Neural cell (in vitro differentiated cells): ENCODE data around the gene PLCB1.

ENCODE experiments used
- EZH2 ChIP-seq: fragments of 200-600, 300-800 bp; shearing (Covaris generic), sonication (generic); IDR thresholded peaks from 2 replicates; pipeline ENCODE4 v1.6.1; 2014; ENCODE audit warnings: antibody characterized with exemption, low read length, borderline replicate concordance, mild to moderate bottlenecking; ENCODE audit not compliant: insufficient read depth, poor library complexity, severe bottlenecking
- MXI1 ChIP-seq: fragments of 450-650 bp; conservative IDR thresholded peaks from 2 replicates; pipeline ENCODE4 v1.6.1; 2014; ENCODE audit warnings: antibody characterized with exemption, mild to moderate bottlenecking; ENCODE audit not compliant: poor library complexity, severe bottlenecking
- POLR2AphosphoS5 ChIP-seq: IDR thresholded peaks from 2 replicates; pipeline ENCODE4 v1.6.1; 2012
- TAF1 ChIP-seq: IDR thresholded peaks from 2 replicates; pipeline ENCODE4 v1.6.1; 2012; ENCODE audit warnings: low read depth
- TF ChIP-seq, protein P1 (sequence below): fragments of 450-650 bp; IDR thresholded peaks from 2 replicates; pipeline ENCODE4 v1.5.1; 2014; ENCODE audit warnings: antibody characterized with exemption, mild to moderate bottlenecking, moderate library complexity; ENCODE audit not compliant: poor library complexity, severe bottlenecking
- TF ChIP-seq, protein P2 (sequence below): IDR thresholded peaks from 2 replicates; pipeline ENCODE4 v1.6.1; 2012; ENCODE audit warnings: borderline replicate concordance

DNA sequence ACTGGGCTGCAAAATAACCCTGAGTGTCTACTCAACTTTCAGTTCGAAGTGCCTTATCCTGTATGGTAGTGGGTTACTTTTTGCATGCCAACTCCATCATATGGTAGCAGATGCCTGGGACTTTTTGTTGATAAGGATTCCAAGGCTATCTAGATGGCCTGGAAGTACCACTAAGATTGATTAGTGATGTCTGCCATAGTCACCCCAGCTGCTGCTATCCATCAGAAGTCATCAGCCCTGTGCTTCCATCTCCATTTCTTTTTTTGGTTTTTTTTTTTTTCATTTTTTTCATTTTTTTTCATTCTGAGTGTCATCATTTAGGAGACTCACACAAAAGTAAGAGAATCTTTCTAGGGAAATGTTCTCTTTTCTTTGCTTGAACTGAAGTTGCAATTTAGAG is 719.4 kb downstream of the PLCB1 start:
- TF ChIP-seq, protein P1, sequence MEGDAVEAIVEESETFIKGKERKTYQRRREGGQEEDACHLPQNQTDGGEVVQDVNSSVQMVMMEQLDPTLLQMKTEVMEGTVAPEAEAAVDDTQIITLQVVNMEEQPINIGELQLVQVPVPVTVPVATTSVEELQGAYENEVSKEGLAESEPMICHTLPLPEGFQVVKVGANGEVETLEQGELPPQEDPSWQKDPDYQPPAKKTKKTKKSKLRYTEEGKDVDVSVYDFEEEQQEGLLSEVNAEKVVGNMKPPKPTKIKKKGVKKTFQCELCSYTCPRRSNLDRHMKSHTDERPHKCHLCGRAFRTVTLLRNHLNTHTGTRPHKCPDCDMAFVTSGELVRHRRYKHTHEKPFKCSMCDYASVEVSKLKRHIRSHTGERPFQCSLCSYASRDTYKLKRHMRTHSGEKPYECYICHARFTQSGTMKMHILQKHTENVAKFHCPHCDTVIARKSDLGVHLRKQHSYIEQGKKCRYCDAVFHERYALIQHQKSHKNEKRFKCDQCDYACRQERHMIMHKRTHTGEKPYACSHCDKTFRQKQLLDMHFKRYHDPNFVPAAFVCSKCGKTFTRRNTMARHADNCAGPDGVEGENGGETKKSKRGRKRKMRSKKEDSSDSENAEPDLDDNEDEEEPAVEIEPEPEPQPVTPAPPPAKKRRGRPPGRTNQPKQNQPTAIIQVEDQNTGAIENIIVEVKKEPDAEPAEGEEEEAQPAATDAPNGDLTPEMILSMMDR = no peak
- TF ChIP-seq TAF1 (no peak), POLR2AphosphoS5 (no peak), EZH2 (no peak), MXI1 (no peak)
- TF ChIP-seq, protein P2, sequence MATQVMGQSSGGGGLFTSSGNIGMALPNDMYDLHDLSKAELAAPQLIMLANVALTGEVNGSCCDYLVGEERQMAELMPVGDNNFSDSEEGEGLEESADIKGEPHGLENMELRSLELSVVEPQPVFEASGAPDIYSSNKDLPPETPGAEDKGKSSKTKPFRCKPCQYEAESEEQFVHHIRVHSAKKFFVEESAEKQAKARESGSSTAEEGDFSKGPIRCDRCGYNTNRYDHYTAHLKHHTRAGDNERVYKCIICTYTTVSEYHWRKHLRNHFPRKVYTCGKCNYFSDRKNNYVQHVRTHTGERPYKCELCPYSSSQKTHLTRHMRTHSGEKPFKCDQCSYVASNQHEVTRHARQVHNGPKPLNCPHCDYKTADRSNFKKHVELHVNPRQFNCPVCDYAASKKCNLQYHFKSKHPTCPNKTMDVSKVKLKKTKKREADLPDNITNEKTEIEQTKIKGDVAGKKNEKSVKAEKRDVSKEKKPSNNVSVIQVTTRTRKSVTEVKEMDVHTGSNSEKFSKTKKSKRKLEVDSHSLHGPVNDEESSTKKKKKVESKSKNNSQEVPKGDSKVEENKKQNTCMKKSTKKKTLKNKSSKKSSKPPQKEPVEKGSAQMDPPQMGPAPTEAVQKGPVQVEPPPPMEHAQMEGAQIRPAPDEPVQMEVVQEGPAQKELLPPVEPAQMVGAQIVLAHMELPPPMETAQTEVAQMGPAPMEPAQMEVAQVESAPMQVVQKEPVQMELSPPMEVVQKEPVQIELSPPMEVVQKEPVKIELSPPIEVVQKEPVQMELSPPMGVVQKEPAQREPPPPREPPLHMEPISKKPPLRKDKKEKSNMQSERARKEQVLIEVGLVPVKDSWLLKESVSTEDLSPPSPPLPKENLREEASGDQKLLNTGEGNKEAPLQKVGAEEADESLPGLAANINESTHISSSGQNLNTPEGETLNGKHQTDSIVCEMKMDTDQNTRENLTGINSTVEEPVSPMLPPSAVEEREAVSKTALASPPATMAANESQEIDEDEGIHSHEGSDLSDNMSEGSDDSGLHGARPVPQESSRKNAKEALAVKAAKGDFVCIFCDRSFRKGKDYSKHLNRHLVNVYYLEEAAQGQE = no peak
